KBM-7 (cell line): Measurements from ENCODE around the gene DDX42.
"Not testable (repeated sequence)": the region's sequence is repeated elsewhere in the genome, so short reads cannot be mapped to it uniquely, and the experiment has no call there.

Experiments
- DNase-seq: peaks from one replicate; pipeline ENCODE4 v3.0.0-alpha.2; 2015
- in situ Hi-C: fragments of 300-500 bp; cut with MboI; formaldehyde crosslinking; loops from 2 replicates; pipeline ENCODE4 v1.14.3; 2020; ENCODE audit warnings: low sequenced_read_pairs, low pct_unique_long_range_greater_than_20kb, mixed read lengths

The DDX42 gene

DNA sequence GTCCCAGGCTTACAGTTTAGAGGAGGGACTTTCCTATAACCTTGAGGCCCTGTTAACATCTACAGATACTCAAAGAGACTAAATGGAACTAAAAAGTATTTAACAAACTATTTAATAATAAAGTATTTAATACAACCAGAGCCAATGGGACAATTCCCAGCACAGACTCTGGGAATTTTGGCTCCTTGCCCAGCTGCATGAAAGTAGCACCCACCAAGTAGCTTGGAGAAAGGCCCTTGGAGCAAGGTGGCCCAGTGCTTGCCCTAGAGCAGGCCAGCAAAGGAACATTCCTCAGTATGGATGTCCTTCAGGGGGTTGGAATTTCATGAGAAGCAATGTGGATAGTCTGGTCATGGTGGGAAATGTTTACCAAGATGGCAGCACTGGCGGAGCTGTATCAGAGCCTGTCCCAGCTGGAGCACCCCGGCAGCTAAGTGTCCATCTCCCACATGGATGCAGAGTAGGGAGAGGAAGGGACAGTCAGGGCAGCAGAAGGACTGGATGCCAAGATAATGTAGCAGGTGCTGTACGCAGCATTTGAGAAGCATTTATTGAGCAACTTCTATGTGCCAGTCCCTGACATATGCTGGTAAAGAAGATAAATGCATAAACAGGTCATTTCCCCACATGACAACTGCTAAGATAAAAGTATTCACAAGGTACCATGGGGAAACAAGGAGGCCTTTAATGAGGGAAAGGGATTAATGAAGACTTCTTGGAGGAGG is 73.7 kb downstream of the DDX42 start:
- in situ Hi-C loops: no loop called here
- DNase-seq: no peak

GRCh38 chr17:63848834-63849689 is 75.1 kb downstream of the DDX42 start:
- in situ Hi-C loops: no loop called here
- DNase-seq: no peak

GRCh38 chr17:63850401-63850800 is 76.4 kb downstream of the DDX42 start:
- in situ Hi-C loops: no loop called here
- DNase-seq: no peak

- no peak for DNase-seq
- in situ Hi-C loops: no loop called here
Measured at GRCh38 chr17:63853260-63853659, 79.3 kb downstream of the DDX42 start.

- in situ Hi-C loops: no loop called here
- no peak for DNase-seq
Measured at GRCh38 chr17:63854709-63855108, 80.7 kb downstream of the DDX42 start.

DNA sequence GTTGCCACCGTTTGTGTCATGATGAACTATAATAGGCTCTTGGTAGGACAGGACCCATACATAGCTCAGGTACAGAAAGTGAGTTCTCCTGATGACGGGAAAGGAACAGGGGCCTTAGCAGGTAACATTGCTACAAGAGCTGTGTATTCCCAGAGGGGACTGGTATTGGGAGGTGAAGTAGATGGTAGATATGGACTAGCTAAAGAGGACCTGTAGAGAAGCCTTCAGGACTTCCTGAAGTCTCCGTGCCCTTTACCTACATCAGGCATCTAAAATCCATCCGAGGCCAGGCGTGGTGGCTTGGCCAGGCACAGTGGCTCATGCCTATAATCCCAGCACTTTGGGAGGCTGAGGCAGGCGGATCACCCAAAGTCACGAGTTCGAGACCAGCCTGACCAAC is 81.2 kb downstream of the DDX42 start:
- no peak for DNase-seq
- in situ Hi-C loops: no loop called here

GRCh38 chr17:63856425-63856824 is 82.5 kb downstream of the DDX42 start:
- in situ Hi-C loops: not testable (repeated sequence)

DNA sequence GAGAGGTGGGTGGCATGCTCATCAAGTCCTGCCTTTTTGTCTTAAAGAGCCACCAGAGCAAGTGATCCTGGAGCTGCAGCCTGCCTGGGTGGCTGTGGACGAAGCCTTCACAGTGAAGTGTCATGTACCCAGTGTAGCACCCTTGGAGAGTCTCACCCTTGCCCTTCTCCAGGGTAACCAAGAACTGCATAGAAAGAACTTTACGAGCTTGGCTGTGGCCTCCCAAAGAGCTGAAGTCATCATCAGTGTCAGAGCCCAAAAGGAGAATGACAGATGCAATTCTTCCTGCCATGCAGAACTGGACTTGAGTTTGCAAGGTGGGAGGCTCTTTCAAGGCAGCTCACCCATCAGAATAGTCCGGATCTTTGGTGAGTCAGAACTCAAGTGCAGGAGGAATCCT is 85.3 kb downstream of the DDX42 start:
- DNase-seq: no peak
- in situ Hi-C loops: no loop called here

More at GRCh38 chr17:63856425-63856824, 82.5 kb downstream of the DDX42 start:
- DNase-seq: not testable (repeated sequence)

GRCh38 chr17:63866625-63867024 is 92.7 kb downstream of the DDX42 start:
- not testable (repeated sequence) for DNase-seq

More at GRCh38 chr17:63866625-63867024, 92.7 kb downstream of the DDX42 start:
- in situ Hi-C loops: not testable (repeated sequence)
